Activated T-helper 1 cell treated with Interleukin-2 at 50 U/mL for 16 hours (primary cell): Measurements from ENCODE around the gene CCDC117.

Experiments used
- DNase-seq: peaks from one replicate; pipeline ENCODE4 v3.0.0-alpha.2; 2020; ENCODE audit warnings: low read depth

CCDC117 gene

DNA sequence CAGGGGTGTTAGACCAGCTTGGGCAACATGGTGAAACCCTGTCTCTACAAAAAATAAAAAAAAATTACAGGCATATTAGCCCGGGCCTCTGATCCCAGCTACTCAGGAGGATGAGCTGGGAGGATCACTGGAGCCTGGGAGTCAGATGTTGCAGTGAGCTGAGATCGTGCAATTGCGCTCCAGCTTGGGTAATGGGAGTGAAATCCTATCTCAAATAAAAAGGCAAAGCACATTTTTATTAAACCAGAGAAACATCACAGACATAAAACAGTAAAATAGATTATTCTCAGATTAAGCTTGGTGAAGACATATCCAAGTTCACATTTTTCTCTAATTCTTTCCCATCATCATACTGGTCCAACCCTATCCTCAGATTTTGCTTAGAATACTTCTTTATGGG, 57.9 kb downstream of the CCDC117 start:
- DNase-seq, result no peak

DNA sequence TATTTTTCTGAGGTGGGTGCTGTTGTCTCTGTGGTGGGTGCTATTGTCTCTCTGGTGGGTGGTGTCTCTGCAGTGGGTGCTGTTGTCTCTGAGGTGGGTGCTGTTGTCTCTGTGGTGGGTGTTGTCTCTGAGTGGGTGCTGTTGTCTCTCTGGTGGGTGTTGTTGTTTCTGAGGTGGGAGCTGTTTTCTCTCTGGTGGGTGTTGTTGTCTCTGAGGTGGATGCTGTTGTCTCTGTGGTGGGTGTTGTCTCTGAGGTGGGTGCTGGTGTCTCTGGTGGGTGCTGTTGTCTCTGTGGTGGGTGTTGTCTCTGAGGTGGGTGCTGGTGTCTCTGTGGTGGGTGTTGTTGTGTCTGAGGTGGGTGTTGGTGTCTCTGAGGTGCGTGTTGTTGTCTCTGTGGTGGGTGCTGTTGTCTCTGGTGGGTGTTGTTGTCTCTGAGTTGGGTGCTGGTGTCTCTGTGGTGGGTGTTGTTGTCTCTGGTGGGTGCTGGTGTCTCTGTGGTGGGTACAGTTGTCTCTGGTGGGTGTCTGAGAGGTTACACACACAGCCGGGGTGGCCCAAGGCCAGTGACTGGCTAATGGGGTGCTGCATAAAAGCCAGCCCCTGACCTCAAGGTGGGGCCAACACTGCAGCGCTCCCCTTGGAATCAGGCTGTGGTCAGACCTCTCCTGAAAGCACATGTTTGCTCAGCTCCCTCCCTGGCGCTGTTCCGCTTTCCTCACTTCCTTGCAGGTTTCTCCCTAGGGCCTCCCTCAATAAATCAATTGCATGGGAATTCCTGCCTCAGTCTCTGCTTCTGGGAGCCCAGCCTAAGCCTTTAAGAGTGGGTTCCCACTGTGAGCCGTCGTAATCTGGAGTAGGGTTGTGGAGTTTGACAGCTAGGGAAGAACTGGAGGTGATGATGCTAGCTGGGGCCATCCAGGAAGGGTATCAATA, 58.9 kb downstream of the CCDC117 start:
- DNase-seq, result no peak

DNA sequence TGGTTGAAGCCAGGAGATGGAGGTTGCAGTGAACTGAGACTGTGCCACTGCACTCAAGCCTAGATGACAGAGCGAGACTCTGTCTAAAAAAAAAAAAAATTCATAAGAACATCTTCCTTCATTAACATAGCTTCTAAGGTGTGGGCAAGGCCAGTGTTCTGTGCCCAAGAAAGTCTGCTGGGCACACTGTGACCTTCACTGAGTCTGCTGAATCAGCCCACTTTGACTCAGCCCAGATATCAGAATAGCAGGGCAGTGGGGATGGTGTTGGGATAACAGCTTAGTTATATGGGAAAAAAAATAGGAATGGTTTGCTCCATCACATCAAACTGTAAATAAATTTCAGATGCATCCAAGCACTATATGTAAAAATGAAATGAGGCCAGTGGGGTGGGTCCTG, 60.2 kb downstream of the CCDC117 start:
- no peak for DNase-seq

DNA sequence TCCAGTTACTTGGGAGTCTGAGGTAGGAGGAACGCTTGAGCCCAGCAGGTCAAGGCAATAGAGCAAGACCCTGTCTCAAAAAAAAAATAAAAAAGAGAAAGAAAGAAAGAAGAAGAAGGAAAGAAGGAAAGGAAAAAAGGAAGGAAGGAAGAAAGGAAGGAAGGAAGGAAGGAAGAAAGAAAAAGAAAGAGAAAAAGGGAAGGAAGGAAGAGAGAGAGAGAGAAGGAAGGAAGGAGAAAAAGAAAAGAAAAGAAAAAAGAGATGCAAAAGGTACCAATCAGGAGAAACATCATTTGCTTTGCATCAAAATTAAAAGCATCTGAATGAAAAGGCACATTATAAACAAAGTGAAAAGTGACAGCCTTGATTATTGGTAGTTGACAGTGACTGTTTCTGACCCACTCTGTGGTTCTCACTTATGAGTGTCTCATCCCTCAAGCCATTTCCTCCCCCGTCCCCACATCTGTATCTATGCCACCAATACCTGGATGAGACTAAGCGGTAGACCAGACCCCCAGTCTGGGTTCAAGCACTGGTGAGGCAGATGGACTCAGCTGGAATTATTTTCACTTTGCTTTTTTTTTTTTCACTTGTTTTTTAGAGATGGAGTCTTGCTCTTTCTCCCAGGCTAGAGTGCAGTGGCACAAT, 60.9 kb downstream of the CCDC117 start:
- no peak for DNase-seq

DNA sequence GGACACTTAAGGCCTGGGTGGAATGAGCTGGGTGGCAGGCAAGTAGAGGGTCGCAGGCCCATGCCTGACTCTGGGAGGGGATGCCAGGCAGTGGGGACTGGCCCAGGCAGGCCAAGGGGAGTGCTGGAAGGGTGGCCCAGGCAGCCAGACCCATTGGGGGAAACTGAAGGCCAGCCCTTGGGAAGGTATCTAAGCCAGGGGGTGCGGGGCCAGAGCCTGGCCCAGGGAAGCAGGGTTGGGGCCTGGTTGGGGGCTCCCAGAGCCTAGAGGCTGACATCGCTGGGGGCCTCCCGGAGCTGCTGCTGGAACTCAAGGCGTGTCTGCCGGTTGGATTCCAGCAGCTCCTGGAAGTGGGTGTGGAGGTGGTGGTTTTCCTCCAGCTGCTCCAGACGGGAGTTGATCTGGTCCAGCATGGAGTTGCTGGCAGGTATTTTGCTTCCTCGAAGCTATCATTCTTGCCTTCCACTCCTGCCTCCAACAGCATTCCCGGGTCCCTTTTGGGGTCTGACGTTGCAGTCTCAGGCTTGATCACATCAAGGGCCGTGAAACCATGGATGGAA, 63.2 kb downstream of the CCDC117 start:
- no peak for DNase-seq

DNA sequence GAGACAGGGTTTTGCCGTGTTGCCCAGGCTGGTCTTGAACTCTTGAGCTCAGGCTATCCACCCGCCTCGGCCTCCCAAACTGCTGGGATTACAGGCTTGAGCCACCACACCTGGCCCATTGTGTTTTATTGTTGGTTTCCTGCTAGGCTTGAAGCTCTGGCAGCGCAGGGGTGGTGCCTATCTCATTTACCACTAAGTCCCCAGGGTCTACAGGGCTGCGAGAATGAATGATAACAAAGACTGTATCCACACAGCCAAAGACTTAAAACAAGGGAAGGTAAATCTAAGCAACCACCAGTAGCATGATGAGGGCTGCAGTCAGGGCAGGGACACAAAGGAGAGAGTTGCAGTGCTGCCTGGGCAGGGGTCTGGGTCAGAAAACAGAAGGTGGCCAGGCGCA, 65.1 kb downstream of the CCDC117 start:
- no peak for DNase-seq
